ENCODE data around the gene PGBD5.

Gene PGBD5

DNA sequence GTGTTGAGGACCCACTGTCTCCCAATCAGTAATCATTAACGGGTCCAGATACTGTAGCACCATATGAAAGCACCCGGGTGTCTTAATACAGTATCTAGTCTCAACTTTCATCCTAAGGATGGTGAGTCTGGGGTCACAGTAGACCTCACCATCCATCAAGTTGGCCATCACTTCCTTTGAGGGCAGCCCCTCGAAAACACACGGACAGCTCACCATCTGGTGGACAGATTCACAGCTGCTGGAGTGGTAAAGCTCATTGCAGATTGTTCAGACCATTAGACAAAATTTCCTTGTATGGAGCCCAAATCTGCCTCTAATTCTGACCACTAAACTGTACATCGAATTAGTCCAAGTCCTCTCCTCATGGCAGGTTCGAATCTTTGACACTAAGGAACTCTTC lies 123.1 kb downstream of the PGBD5 start:
- no peak for DNase-seq (ENCODE audit: low read depth, low spot score)

DNA sequence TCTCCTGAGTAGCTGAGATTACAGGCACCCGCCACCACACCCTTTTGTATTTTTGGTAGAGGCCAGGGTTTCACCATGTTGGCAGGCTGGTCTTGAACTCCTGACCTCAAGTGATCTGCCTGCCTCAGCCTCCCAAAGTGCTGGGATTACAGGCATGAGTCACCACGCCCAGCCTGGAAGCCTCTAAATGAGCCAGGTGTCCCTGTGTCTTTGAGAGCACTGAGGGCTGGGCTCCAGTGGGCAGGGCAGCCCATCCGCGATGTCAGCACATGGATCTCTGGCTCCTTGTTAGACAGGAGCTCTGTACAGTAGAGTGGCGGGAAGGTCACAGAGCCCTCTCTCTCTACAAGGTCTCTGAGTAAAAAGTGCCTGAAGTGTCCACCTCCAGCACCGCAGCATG lies 124.3 kb downstream of the PGBD5 start:
- no peak for DNase-seq (ENCODE audit: low read depth, low spot score)

DNA sequence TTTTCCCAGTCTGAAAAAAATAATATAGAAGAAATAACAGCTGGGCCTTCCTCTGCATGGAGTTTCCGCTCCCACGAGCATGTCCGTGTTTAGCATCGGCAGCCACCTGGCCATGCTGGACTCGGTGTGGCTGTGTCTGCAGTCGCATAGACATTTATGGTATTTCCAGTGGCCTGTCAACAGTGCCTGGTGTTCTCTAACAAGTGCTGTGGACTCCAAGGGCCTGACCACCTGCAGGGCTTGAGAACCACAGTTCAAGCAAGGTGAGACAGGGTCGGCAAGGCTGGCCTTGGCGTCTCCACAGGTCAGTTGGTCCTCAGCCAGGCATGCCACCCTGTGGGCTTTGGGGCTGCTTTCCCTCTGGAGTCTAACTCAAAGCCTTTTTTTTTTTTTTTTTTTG lies 124.8 kb downstream of the PGBD5 start:
- DNase-seq (ENCODE audit: low read depth, low spot score): no peak

DNA sequence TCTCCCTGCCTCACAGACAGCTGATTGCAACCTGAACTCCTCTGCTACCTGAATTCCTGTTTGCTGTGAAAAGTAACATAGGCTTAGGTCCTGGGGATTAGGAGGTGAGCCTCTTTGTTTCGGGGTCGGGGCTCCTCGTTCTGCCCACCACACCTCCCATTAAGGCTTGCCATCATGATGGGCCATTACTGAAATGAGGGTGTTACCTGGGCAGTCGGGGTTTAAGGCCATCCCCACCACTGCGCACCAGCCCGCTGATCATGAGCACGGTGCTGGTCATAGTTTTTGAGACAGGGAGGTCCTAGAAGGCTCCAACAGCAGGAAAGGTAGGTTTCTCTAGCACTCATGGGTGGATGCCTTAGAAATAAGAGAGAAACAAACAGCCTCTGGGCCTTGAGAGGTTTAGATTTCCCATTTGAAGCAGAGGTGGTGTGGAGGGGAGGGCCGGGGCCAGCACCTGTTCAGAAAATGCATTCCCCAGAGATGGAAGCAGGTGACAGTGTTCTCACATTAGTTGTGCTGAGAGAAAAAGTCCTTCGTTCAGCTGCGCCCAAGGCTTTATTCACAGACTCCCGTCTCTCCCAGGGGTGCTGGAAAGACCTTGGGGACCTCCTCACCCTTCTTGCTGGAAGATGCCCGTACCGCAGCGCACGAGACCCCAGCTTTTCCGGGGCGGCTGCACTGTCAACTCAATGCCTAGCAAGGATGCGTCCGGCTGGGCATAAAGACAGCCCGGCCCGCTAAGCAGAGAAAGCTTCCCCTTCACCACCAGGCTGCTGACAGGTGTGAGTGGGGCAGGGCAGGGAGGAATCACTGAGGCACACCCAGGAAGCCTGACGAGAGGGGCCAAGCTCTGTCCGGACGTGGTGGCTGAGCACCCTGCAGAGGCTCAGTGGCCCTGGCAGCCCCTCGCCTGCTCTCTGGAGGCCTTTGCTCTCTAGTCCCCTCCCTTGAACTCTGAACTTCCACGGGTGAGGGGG lies 125.5 kb downstream of the PGBD5 start:
- no peak for DNase-seq (ENCODE audit: low read depth, low spot score)

DNA sequence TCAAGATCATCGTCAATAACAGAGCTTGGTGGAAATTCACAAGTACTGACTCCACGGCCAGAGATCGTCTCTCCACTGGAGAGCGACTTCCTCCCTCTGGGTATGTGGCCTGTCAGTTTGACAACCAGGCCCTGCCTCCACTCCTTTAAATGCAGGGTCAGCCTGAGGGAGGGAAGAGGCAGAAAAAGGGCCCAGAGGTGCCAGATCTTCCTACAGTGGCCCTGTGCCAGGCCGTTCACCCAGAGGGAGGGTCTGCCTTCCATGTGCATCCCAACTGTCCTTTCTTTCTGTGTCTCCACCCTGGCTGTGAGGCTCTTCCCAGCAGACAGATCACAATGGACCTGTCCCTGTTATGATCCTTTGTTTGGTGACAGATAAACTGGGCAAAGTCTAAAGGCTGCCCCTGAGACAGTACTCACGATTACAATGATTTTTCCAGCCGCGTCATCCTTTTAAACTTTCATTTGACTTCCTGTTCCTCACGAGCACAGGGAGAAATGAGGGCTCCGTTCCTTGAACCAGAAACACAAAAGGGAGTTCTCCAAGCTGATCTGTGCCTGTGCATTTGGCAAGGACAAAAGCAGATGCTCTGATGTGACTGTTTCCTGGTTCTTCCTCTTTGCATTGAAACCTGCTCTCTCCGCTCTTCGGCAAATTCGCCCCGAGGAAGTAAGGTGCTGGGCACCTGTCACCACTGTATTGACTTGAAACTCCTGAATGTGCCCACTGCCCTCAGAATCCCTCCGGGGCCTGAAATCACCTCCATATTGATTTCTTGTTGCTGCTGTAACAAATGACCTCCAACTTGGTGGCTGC lies 126.7 kb downstream of the PGBD5 start:
- no peak for DNase-seq (ENCODE audit: low read depth, low spot score)

DNA sequence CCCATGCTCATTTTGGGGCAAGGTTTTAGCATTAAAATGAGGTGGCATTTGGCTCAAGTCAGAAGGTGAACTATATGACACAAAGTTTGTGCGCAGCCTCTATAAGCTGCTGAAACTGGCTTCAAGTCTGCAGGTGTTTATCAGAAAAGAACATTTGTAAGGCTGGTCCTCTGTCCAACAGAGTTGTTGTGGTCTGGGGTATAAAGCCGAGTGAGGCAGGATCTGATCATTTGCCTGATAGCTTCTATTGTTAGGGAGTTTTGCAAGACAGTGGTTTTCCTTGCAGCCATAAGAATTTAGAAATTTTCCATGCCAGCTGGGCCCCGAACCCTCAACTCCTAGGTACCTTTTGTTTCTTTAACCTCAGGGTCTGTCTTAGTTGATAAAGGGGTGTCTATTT lies 130.8 kb downstream of the PGBD5 start:
- no peak for DNase-seq (ENCODE audit: low read depth, low spot score)

DNA sequence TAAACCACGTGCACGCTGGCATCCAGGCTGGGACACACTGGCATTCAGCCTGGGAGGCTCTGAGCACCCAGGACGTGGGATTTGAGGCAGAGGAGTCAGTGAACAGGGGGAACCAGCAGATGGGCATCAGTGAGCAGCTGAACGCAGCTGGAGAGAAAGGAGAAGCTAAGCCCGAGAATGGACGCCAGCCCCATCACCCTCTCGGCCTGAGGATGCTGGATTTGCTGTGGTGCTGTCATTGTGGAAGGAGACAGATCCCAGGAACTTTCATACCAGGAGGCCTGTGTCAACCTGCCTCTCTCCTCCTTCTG lies 132.8 kb downstream of the PGBD5 start:
- DNase-seq (ENCODE audit: low read depth, low spot score): no peak

DNA sequence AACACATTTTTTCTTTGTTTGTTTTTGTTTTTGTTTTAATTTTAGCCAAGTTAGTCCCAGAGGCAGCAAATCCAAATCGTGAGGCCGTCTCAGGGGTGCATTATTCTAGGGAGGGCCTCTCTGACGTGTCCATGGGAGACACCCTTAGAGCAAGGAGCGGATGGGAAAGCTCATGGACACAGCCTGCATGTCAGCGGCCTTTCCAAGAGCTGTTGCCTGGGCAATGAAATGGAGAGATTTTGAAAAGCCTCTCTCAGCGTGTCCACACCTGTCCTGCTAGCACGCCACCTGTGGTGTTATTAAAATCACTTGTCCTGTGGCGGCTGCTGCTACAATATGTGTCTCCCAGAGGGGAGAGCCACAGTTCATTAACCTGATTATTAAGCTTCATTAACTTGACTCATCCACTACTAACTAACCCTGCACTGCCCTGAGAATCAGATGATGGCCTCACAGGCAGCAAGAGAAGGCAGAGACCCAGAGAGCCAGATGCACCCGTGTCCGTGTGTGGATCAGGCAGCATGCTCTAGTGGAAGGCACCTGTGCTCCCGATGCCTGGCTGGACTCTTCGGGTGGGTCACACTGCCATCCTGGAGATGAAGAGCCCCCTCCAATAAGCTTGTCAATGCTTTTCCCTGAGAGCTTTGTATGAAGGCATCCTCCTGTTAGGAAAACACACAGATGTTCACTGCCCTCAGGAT lies 133.3 kb downstream of the PGBD5 start:
- no peak for DNase-seq (ENCODE audit: low read depth, low spot score)

DNA sequence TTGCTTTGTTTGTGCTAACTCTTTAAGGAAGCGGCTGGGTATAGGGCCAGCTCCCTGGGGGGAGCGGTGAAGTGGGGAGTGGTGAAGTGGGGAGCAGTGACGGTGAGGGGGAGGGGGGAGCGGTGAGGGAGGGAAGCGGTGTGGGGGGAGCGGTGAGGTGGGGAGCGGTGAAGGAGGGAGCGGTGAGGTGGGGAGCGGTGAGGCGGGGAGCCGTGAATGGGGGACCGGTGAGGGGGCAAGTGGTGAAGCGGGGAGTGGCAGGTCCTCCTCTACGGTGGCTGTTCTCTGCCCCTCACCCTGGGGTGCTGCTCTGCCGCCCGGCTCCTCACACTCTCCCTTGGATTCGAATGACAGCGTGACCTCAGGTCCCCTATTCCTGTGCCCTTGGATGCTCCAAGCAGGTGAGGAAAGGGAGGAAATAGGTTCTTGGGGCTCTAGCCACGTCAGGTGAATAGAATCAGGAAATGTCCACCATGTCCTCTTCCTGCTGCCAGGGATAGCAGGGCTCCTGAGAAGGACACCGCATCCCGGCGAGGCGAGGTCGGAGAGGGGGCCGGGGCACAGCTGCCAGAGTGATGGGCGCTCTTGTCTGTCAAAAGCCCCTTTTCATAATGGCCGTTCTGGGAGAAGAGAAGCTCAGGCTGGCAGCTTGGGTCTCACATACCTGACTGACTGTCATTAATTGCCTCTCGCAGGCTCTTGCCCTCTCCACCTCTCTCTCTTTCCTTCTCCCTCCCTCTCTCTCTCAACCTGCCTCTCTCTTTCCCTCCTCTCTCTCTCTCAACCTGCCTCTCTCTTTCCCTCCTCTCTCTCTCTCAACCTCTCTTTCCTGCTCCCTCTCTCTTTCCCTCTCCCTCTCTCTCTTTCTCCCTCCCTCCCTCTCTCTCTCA lies 134.2 kb downstream of the PGBD5 start:
- no peak for DNase-seq (ENCODE audit: low read depth, low spot score)

DNA sequence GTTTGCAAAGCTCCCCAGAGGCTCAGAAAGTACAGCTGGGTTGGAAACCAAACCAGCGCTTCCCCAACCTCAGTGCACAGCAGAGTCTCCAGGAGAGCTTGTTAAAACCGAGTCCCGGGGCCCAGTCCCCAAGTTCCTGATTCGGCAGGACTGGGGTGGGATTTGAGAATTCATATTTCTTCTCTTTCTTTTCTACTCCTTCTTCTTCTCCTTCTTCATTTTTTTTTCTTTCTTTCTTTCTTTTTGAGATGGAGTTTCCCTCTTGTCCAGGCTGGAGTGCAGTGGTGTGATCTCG lies 136.8 kb downstream of the PGBD5 start:
- DNase-seq (ENCODE audit: low read depth, low spot score): no peak

DNA sequence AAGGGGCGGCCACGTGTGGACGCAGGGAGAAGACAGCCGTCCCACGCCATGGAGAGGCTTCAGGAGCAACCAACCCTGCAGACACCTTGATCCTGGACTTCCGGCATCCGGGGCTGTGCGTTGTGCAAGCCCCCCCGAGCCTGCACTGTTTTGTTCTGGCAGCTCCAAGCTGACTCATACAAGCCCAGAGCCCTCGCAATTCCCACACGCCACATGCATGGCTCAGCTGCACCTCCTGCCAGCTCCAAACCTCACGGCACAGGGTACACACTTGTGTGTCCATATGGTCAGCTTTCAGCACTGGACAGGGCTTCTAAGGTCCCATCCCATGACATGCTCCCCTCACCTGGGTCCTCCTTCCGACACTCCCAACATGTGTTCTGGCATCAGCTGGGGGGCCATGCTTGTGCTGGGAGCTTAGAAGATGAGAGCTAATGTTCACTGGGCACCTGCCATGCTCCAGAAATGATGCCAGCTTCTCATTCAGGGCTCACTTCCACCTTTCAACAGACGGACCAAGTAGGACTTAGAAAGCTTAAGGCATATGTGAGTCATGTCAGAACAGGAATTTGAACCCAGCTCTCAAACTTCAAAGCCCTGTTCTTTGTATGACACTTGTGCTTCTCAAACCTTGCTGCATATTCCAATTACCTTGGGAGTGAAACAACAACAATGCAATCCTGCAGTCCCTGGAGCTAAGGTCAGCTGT lies 137.3 kb downstream of the PGBD5 start:
- no peak for DNase-seq (ENCODE audit: low read depth, low spot score)

DNA sequence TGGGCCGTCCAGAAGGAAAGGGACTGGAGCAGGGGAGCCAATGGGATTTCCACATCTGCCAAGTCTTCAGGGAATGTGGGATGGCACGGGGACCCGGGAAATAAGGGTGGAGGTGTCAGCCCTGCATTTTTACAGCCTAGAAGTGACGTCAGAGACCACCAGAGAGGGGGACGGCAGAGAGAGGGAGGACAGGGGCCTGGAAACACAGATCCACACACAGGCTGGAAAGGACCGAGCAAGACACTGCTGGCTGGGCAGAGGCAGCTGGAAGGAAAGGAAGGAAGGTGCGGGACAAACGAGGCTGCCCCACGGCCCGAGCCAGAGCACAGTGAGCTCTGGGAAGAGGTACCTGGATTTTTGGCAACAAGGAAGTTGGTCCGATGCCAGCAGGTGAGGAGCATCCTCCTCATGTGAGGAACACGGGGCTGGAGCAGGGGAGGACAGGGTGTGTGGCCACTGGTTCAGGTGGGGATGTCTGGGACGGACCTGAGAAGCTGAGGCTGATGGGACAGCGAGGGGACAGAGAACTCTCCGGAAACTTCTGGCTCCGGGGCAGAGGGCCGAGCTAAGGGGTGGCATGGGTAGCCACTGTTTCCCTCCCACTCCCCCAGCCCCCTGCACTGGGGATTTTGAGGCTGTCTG lies 138.3 kb downstream of the PGBD5 start:
- DNase-seq (ENCODE audit: low read depth, low spot score): no peak

DNA sequence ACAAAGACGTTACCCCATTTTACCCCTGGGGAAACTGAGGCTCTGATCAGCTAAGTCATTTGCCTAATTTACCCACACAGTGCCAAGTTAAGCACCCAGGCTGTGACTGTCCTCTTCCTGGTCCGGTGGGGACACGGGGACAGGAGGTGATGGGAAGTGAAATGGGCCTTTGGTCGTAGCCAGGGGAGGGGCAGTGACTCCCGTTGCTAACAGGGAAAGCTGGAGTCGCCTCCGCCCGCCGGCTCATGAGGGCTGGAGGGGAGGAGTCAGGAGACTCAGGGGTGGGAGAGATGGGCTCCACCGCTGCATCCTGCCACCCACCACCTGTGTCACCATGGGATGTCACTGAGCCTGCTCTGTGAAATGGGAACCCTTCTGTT lies 139.3 kb downstream of the PGBD5 start:
- DNase-seq (ENCODE audit: low read depth, low spot score): no peak

DNA sequence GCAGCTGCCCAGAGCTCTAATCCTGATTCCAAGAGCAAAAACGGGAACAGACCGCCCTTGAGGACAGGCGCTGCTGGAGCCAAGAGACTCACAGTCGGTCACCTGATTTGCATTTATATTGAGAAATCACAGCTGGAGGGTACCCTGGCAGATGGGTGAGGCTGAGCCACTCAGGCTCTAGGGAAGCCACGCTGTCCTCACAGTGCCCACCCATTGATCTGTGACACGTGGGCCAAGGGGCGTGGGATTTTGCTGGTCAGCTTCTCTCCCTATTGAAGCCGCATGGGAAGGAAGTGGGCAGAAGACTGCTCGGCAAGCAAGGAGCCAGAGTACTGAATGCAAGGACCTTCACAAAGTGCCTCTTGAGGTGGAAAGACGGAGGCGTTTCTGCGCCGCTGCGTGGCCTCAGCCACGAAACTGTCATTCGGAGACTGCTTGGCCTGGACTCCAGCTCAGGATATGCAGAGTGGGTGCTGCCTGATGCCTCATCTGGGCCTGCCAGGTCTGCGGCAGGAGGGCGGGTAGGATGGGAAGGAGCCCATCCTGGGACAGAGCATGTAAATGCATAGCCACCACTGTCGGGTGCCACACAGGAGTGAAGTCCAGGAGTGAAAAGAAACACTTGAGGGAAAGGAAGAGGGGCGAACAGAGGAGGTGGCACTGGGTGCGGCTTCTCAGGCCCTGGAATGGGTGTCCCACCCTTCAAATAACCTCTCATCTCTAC lies 139.8 kb downstream of the PGBD5 start:
- no peak for DNase-seq (ENCODE audit: low read depth, low spot score)

DNA sequence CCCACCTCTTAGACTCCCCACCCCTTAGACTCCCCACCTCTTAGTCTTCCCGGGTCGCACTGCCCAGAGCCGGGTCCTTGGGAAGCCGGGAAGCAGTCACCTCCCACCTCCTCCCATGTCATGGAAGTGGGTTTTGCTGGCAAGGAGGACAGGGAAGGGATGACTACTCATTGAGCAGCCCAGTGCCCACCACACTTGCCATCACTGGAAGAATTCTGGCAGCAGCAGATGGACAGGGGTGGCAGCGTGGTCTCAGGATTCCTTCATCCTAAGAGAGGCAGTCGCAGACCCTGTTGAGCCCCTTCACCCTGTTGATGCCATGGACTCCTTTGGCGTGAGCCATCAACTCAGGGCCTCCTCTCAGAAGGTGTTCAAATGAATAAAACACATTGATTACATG lies 140.8 kb downstream of the PGBD5 start:
- no peak for DNase-seq (ENCODE audit: low read depth, low spot score)

DNA sequence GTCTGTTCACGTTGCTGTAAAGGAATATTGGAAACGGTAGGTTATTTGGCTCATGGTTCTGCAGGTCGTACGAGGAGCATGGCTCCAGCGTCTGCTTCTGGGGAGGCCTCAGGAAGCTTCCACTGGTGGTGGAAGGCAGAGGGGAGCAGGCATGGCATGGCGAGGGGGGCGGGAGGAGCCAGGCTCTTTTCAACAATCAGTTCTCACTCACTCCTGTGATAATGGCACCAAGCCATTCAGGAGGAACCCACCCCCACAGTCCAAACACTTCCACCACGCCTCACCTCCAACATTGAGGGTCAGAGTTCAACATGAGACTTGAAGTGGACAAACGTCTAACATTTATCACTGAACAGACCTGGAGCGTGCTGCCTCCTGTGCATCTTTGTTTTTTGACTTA lies 141.2 kb downstream of the PGBD5 start:
- no peak for DNase-seq (ENCODE audit: low read depth, low spot score)

DNA sequence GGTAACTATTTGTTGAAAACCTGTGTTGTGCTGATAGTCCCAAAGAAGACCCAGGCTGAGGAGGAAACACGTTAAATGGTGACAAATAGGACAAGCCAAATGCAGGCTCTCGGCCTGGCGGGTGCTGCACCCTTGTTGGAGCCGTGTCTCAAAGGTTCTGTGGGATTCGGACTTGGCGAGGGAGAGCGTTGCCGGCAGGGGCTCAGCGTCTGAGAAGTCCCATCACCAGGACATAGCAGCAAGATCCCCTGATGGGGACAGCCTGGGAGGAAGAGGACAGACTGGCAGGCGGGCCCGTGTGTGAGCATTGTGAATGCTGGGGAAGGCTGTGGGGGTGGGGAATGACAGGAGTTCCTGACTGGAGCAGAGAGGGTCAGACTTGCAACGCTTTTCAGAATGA lies 142.5 kb downstream of the PGBD5 start:
- no peak for DNase-seq (ENCODE audit: low read depth, low spot score)

DNA sequence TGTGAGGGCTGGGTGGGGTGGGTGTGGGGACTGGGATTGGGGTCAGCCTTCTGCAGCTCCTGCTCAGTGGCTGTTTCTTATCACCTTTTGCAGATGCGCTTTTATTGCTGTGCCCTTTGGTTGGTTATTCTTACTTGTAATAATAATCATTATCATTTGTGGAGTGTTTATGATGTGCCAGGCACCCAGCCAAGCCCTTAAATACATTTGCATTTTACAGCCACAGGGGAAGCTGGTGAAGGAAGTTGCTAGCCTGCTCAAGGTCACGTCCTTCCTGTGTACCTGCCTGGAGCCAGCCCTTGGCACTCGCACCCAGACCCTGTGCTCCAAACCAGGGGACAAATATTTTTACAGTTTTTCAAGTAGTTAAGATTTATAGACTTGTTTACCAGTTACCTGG lies 144.0 kb downstream of the PGBD5 start:
- DNase-seq (ENCODE audit: low read depth, low spot score): no peak

DNA sequence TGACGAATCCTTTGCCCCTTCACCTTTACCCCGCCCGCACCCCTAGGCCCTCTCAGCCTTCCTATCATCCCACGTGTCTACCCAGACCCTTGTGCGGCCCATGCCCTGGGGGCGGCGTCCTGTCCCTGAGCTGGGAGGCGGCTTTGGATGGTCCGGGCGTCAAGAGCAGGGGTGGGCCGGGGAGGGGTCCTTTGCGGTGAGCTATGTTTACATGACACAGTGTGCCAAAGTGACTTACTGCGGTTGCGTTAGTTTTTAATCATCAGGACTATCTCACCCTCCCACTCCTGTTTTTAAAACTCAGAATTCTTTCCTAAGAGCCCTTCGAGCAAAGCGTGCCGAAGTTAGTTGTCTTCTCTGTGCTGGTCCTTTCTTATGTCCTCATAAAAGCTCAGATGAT lies 144.6 kb downstream of the PGBD5 start:
- DNase-seq (ENCODE audit: low read depth, low spot score): no peak

DNA sequence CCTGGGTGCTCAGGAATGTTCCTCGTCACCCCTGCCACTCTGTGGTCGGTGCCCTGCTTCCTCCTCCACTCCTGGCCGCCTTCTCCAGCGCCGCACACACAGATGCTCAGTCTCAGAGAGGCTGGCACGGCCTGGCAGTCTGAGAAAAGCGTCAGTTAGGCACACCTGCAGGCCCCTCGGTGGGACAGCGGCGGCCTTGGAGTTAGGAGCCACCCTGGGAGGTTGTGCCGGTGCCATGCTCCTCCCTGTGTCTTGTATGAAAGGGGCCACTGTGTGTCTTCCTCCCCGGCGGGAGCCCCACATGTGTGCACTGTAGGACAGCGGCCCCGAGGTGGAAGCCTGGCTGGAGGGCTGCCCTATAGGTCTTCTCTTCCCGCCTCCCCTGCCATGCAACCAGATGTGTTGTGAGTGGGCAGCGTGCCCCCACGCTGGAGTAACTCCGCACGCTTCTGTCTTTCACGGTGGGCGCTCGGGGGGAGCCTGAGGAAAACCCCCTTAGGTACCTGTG lies 145.2 kb downstream of the PGBD5 start:
- DNase-seq (ENCODE audit: low read depth, low spot score): no peak

Data from astrocyte of the hippocampus (primary cell).